WTC11 (cell line): Measurements from ENCODE around the gene NCBP3. TPM values are rescaled to one million over a fixed set of nuclear protein-coding genes. Genes with fewer than 3 reads are reported as not detected.
A peak's percentile ranks its signal among the peaks of the same experiment; 100 is the strongest.

Experiments used
- ATAC-seq: fragments of 200-7000 bp; cut with Tn5 transposase; 2 replicates; pipeline ENCODE4 v1.10.0; 2021; ENCODE audit warnings: mild to moderate bottlenecking, moderate library complexity
- CTCF ChIA-PET: fragments of 300-600 bp; sonication (Branson Sonifier 250); formaldehyde crosslinking; loops from one replicate; lab custom pipeline; 2021; ENCODE audit warnings: antibody characterized with exemption; lab: Charles Lee
- POLR2A ChIA-PET: fragments of 350-600 bp; sonication (Branson Sonifier 250); formaldehyde crosslinking; loops from one replicate; lab custom pipeline; 2021; ENCODE audit warnings: antibody characterized with exemption; lab: Charles Lee
- DNase-seq: peaks from one replicate; pipeline ENCODE4 v3.0.0; 2021; ENCODE audit warnings: low spot score
- H3K27ac Mint-ChIP-seq: 2 replicates; pipeline ENCODE4 v1.8.0; 2021; ENCODE audit warnings: mixed read lengths
- H3K27me3 Mint-ChIP-seq: 2 replicates; pipeline ENCODE4 v1.8.0; 2021; ENCODE audit warnings: low read depth, mild to moderate bottlenecking, moderate library complexity, mixed read lengths
- H3K36me3 Mint-ChIP-seq: 2 replicates; pipeline ENCODE4 v1.8.0; 2021; ENCODE audit warnings: mixed read lengths
- H3K4me1 Mint-ChIP-seq: 2 replicates; pipeline ENCODE4 v1.8.0; 2022; ENCODE audit warnings: mixed read lengths
- H3K4me3 Mint-ChIP-seq: 2 replicates; pipeline ENCODE4 v1.8.0; 2021; ENCODE audit warnings: mild to moderate bottlenecking, moderate library complexity, mixed read lengths
- H3K9me3 Mint-ChIP-seq: 2 replicates; pipeline ENCODE4 v1.8.0; 2021; ENCODE audit warnings: mixed read lengths
- ATF1 ChIP-seq: sonication (generic); formaldehyde crosslinking; IDR thresholded peaks from 2 replicates; pipeline ENCODE4 v1.8.1; 2023; ENCODE audit warnings: mild to moderate bottlenecking, moderate library complexity, missing genetic modification reagents
- CREB1 ChIP-seq: sonication (generic); formaldehyde crosslinking; IDR thresholded peaks from 2 replicates; pipeline ENCODE4 v1.8.0; 2023; ENCODE audit warnings: mild to moderate bottlenecking, missing genetic modification reagents
- CREM ChIP-seq: sonication (generic); formaldehyde crosslinking; IDR thresholded peaks from 2 replicates; pipeline ENCODE4 v1.8.1; 2022; ENCODE audit warnings: mild to moderate bottlenecking, missing genetic modification reagents, moderate library complexity
- FOXK1 ChIP-seq: sonication (generic); formaldehyde crosslinking; IDR thresholded peaks from 2 replicates; pipeline ENCODE4 v1.8.0; 2022; ENCODE audit warnings: mild to moderate bottlenecking, moderate library complexity, missing genetic modification reagents
- FOXP1 ChIP-seq: sonication (generic); formaldehyde crosslinking; IDR thresholded peaks from 2 replicates; pipeline ENCODE4 v1.8.0; 2022; ENCODE audit warnings: missing genetic modification reagents, mild to moderate bottlenecking, moderate library complexity, borderline replicate concordance
- GRHL2 ChIP-seq: fragments of 250-450 bp; sonication (Bioruptor Pico); IDR thresholded peaks from 2 replicates; pipeline ENCODE4 v1.8.0; 2022; ENCODE audit warnings: mild to moderate bottlenecking, moderate library complexity; ENCODE audit not compliant: insufficient replicate concordance, severe bottlenecking
- IRF2 ChIP-seq: sonication (generic); formaldehyde crosslinking; IDR thresholded peaks from 2 replicates; pipeline ENCODE4 v1.8.0; 2022; ENCODE audit warnings: low read depth, missing genetic modification reagents, borderline replicate concordance
- JUN ChIP-seq: sonication (generic); formaldehyde crosslinking; IDR thresholded peaks from 2 replicates; pipeline ENCODE4 v1.8.0; 2023; ENCODE audit warnings: mild to moderate bottlenecking, missing genetic modification reagents
- NFATC4 ChIP-seq: fragments of 250-450 bp; sonication (Bioruptor Pico); IDR thresholded peaks from 2 replicates; pipeline ENCODE4 v1.9.0; 2021; ENCODE audit warnings: mild to moderate bottlenecking
- NFE2L1 ChIP-seq: sonication (generic); formaldehyde crosslinking; IDR thresholded peaks from 2 replicates; pipeline ENCODE4 v1.8.1; 2023; ENCODE audit warnings: missing genetic modification reagents
- NR2C2 ChIP-seq: sonication (generic); formaldehyde crosslinking; IDR thresholded peaks from 2 replicates; pipeline ENCODE4 v1.8.0; 2022; ENCODE audit warnings: mild to moderate bottlenecking, missing genetic modification reagents
- SP1 ChIP-seq: sonication (generic); formaldehyde crosslinking; conservative IDR thresholded peaks from 2 replicates; pipeline ENCODE4 v1.8.1; 2022; ENCODE audit warnings: missing genetic modification reagents
- ZMAT4 ChIP-seq: fragments of 250-450 bp; sonication (Bioruptor Pico); IDR thresholded peaks from 2 replicates; pipeline ENCODE4 v1.9.0; 2021; ENCODE audit warnings: mild to moderate bottlenecking
- ZNF219 ChIP-seq: sonication (generic); formaldehyde crosslinking; IDR thresholded peaks from 2 replicates; pipeline ENCODE4 v1.8.0; 2023; ENCODE audit warnings: missing genetic modification reagents, mild to moderate bottlenecking, borderline replicate concordance
- ZNF232 ChIP-seq: sonication (generic); formaldehyde crosslinking; IDR thresholded peaks from 2 replicates; pipeline ENCODE4 v1.8.0; 2022; ENCODE audit warnings: mild to moderate bottlenecking, missing genetic modification reagents
- total RNA-seq: library from RNA; stranded (reverse); gene quantifications from 3 replicates; pipeline ENCODE4 v1.2.3, GENCODE V29; 2021
- TF ChIP-seq, protein P1 (sequence below): fragments of 200-600 bp; IDR thresholded peaks from 2 replicates; pipeline ENCODE4 v1.8.0; 2022; ENCODE audit warnings: antibody characterized with exemption
- TF ChIP-seq, protein P2 (sequence below): sonication (generic); formaldehyde crosslinking; IDR thresholded peaks from 2 replicates; pipeline ENCODE4 v1.8.1; 2023; ENCODE audit warnings: mild to moderate bottlenecking, missing genetic modification reagents, moderate library complexity
- TF ChIP-seq, protein P3 (sequence below): sonication (generic); formaldehyde crosslinking; IDR thresholded peaks from 2 replicates; pipeline ENCODE4 v1.8.0; 2022; ENCODE audit warnings: missing genetic modification reagents
- TF ChIP-seq, protein P4 (sequence below): sonication (generic); formaldehyde crosslinking; IDR thresholded peaks from 2 replicates; pipeline ENCODE4 v1.8.1; 2022; ENCODE audit warnings: mild to moderate bottlenecking, missing genetic modification reagents, moderate library complexity, borderline replicate concordance
- TF ChIP-seq, protein P5 (sequence below): sonication (generic); formaldehyde crosslinking; conservative IDR thresholded peaks from 2 replicates; pipeline ENCODE4 v1.8.1; 2022; ENCODE audit warnings: mild to moderate bottlenecking, missing genetic modification reagents

Gene NCBP3
- total RNA-seq, 1 experiment from 2014 or later: 48.7 TPM

GRCh38 chr17:3827124-3827773, 18.8 kb downstream of the NCBP3 start:
- ATAC-seq (peak; percentile 53), DNase-seq (peak; percentile 79)
- peaks cover 53% of the 10 kb centered on the region for H3K36me3 Mint-ChIP-seq
- CTCF ChIA-PET: interaction anchor here (0.5 to 5.3 kb wide), 12 partner anchors 10 to 104 kb away, joined by 3 to 58 read pairs (median 4); partner anchors contain the start of genes HASPIN and NCBP3
- no peak overlapping the region for H3K27ac Mint-ChIP-seq
- no peak overlapping the region for H3K4me3 Mint-ChIP-seq
- H3K9me3 Mint-ChIP-seq: no peaks in the 10 kb centered on the region
- no peaks in the 10 kb centered on the region for H3K4me1 Mint-ChIP-seq
- POLR2A ChIA-PET: no interaction called here
- TF ChIP-seq, protein P1, sequence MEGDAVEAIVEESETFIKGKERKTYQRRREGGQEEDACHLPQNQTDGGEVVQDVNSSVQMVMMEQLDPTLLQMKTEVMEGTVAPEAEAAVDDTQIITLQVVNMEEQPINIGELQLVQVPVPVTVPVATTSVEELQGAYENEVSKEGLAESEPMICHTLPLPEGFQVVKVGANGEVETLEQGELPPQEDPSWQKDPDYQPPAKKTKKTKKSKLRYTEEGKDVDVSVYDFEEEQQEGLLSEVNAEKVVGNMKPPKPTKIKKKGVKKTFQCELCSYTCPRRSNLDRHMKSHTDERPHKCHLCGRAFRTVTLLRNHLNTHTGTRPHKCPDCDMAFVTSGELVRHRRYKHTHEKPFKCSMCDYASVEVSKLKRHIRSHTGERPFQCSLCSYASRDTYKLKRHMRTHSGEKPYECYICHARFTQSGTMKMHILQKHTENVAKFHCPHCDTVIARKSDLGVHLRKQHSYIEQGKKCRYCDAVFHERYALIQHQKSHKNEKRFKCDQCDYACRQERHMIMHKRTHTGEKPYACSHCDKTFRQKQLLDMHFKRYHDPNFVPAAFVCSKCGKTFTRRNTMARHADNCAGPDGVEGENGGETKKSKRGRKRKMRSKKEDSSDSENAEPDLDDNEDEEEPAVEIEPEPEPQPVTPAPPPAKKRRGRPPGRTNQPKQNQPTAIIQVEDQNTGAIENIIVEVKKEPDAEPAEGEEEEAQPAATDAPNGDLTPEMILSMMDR: peak; percentile 54
- no peak for TF ChIP-seq CREM (CRISPR knock-in tag)
- no peaks in the 10 kb centered on the region for H3K27me3 Mint-ChIP-seq

GRCh38 chr17:3826191-3826590, 19.9 kb downstream of the NCBP3 start:
- no peak for DNase-seq
- no peak overlapping the region for H3K4me3 Mint-ChIP-seq
- TF ChIP-seq CREB1 (CRISPR knock-in tag) (no peak), IRF2 (CRISPR knock-in tag) (no peak), SP1 (CRISPR knock-in tag) (no peak), JUN (no peak), NFATC4 (CRISPR knock-in tag) (no peak), ZMAT4 (no peak), ZNF232 (CRISPR knock-in tag) (no peak), FOXP1 (CRISPR knock-in tag) (no peak), ZNF219 (no peak), NR2C2 (CRISPR knock-in tag) (no peak), GRHL2 (CRISPR knock-in tag) (no peak), FOXK1 (no peak), NFE2L1 (no peak), ATF1 (CRISPR knock-in tag) (no peak)
- TF ChIP-seq, protein P2, sequence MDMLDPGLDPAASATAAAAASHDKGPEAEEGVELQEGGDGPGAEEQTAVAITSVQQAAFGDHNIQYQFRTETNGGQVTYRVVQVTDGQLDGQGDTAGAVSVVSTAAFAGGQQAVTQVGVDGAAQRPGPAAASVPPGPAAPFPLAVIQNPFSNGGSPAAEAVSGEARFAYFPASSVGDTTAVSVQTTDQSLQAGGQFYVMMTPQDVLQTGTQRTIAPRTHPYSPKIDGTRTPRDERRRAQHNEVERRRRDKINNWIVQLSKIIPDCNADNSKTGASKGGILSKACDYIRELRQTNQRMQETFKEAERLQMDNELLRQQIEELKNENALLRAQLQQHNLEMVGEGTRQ: no peak
- TF ChIP-seq, protein P3, sequence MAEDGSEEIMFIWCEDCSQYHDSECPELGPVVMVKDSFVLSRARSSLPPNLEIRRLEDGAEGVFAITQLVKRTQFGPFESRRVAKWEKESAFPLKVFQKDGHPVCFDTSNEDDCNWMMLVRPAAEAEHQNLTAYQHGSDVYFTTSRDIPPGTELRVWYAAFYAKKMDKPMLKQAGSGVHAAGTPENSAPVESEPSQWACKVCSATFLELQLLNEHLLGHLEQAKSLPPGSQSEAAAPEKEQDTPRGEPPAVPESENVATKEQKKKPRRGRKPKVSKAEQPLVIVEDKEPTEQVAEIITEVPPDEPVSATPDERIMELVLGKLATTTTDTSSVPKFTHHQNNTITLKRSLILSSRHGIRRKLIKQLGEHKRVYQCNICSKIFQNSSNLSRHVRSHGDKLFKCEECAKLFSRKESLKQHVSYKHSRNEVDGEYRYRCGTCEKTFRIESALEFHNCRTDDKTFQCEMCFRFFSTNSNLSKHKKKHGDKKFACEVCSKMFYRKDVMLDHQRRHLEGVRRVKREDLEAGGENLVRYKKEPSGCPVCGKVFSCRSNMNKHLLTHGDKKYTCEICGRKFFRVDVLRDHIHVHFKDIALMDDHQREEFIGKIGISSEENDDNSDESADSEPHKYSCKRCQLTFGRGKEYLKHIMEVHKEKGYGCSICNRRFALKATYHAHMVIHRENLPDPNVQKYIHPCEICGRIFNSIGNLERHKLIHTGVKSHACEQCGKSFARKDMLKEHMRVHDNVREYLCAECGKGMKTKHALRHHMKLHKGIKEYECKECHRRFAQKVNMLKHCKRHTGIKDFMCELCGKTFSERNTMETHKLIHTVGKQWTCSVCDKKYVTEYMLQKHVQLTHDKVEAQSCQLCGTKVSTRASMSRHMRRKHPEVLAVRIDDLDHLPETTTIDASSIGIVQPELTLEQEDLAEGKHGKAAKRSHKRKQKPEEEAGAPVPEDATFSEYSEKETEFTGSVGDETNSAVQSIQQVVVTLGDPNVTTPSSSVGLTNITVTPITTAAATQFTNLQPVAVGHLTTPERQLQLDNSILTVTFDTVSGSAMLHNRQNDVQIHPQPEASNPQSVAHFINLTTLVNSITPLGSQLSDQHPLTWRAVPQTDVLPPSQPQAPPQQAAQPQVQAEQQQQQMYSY (CRISPR knock-in tag): no peak
- TF ChIP-seq, protein P4, sequence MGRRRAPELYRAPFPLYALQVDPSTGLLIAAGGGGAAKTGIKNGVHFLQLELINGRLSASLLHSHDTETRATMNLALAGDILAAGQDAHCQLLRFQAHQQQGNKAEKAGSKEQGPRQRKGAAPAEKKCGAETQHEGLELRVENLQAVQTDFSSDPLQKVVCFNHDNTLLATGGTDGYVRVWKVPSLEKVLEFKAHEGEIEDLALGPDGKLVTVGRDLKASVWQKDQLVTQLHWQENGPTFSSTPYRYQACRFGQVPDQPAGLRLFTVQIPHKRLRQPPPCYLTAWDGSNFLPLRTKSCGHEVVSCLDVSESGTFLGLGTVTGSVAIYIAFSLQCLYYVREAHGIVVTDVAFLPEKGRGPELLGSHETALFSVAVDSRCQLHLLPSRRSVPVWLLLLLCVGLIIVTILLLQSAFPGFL (CRISPR knock-in tag): no peak
- TF ChIP-seq, protein P5, sequence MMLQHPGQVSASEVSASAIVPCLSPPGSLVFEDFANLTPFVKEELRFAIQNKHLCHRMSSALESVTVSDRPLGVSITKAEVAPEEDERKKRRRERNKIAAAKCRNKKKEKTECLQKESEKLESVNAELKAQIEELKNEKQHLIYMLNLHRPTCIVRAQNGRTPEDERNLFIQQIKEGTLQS (CRISPR knock-in tag): no peak
- TF ChIP-seq, all 79 proteins: peak for 0
- POLR2A ChIA-PET: no interaction called here
- CTCF ChIA-PET: interaction anchor here (0.6 to 5.3 kb wide), 4 partner anchors 14 to 88 kb away, joined by 4 to 58 read pairs (median 6); partner anchors contain the start of gene NCBP3
- no peaks in the 10 kb centered on the region for H3K27me3 Mint-ChIP-seq
- H3K9me3 Mint-ChIP-seq: no peaks in the 10 kb centered on the region
- H3K36me3 Mint-ChIP-seq: peaks cover 64% of the 10 kb centered on the region
- ATAC-seq: no peak
- H3K27ac Mint-ChIP-seq: no peak overlapping the region
- H3K4me1 Mint-ChIP-seq: no peaks in the 10 kb centered on the region
